H9 (cell line): ENCODE results near the gene SLC9A9. TPM values are rescaled to one million over a fixed set of nuclear protein-coding genes. Genes with fewer than 3 reads are reported as not detected.

Experiments
- DNase-seq: peaks from one replicate; pipeline ENCODE4 v3.0.0-alpha.2; 2017
- H2AFZ ChIP-seq: one replicate; pipeline ENCODE4 v1.6.1; 2013; ENCODE audit warnings: mild to moderate bottlenecking, low read length, control low read depth, moderate library complexity
- H2AK5ac ChIP-seq: 2 replicates; pipeline ENCODE4 v1.6.1; 2013; ENCODE audit warnings: low read length, control low read depth, mixed read lengths; ENCODE audit not compliant: insufficient read length
- H2BK120ac ChIP-seq: one replicate; pipeline ENCODE4 v1.6.1; 2013; ENCODE audit warnings: low read depth, mild to moderate bottlenecking, low read length, control low read depth, inconsistent platforms; ENCODE audit not compliant: poor library complexity, severe bottlenecking
- H2BK12ac ChIP-seq: 2 replicates; pipeline ENCODE4 v1.6.1; 2013; ENCODE audit warnings: low read length, control low read depth, mixed read lengths, low read depth; ENCODE audit not compliant: insufficient read length
- H2BK15ac ChIP-seq: 2 replicates; pipeline ENCODE4 v1.6.1; 2013; ENCODE audit warnings: low read depth, low read length, control low read depth
- H2BK20ac ChIP-seq: one replicate; pipeline ENCODE4 v1.6.1; 2013; ENCODE audit warnings: low read depth, mild to moderate bottlenecking, low read length, control low read depth, inconsistent platforms; ENCODE audit not compliant: poor library complexity, severe bottlenecking
- H2BK5ac ChIP-seq: 2 replicates; pipeline ENCODE4 v1.6.1; 2013; ENCODE audit warnings: low read length, control low read depth, mixed read lengths; ENCODE audit not compliant: insufficient read length
- H3K14ac ChIP-seq: 2 replicates; pipeline ENCODE4 v1.6.1; 2013; ENCODE audit warnings: low read length, control low read depth; ENCODE audit not compliant: insufficient read depth
- H3K18ac ChIP-seq: 2 replicates; pipeline ENCODE4 v1.6.1; 2013; ENCODE audit warnings: low read depth, mild to moderate bottlenecking, mixed read lengths, low read length, control low read depth; ENCODE audit not compliant: insufficient read length
- H3K23ac ChIP-seq: 2 replicates; pipeline ENCODE4 v1.6.1; 2013; ENCODE audit warnings: low read length, control low read depth, mixed read lengths, low read depth; ENCODE audit not compliant: insufficient read length
- H3K23me2 ChIP-seq: 2 replicates; pipeline ENCODE4 v1.6.1; 2013; ENCODE audit warnings: low read depth, mild to moderate bottlenecking, mixed read lengths, low read length, control low read depth; ENCODE audit not compliant: insufficient read length, poor library complexity, severe bottlenecking
- H3K27ac ChIP-seq: 2 replicates; pipeline ENCODE4 v1.5.1; 2013; ENCODE audit warnings: low read length, control low read depth, mixed read lengths, low read depth; ENCODE audit not compliant: insufficient read length
- H3K27me3 ChIP-seq: 2 replicates; pipeline ENCODE4 v1.6.1; 2013; ENCODE audit warnings: low read length, control low read depth, inconsistent platforms; ENCODE audit not compliant: insufficient read depth
- H3K4ac ChIP-seq: 2 replicates; pipeline ENCODE4 v1.6.1; 2013; ENCODE audit warnings: low read depth, mild to moderate bottlenecking, control low read depth, inconsistent platforms, low read length, moderate library complexity
- H3K4me1 ChIP-seq: 2 replicates; pipeline ENCODE4 v1.6.1; 2013; ENCODE audit warnings: low read length, control low read depth, inconsistent platforms; ENCODE audit not compliant: insufficient read depth
- H3K4me2 ChIP-seq: 2 replicates; pipeline ENCODE4 v1.6.1; 2013; ENCODE audit warnings: low read length, control low read depth, mixed read lengths; ENCODE audit not compliant: insufficient read length, insufficient read depth
- H3K56ac ChIP-seq: 2 replicates; pipeline ENCODE4 v1.6.1; 2013; ENCODE audit warnings: low read depth, mild to moderate bottlenecking, mixed read lengths, low read length, control low read depth; ENCODE audit not compliant: insufficient read length
- H3K79me1 ChIP-seq: 2 replicates; pipeline ENCODE4 v1.6.1; 2013; ENCODE audit warnings: low read depth, mild to moderate bottlenecking, moderate library complexity, low read length, control low read depth, inconsistent platforms; ENCODE audit not compliant: insufficient read depth, poor library complexity, severe bottlenecking
- H3K79me2 ChIP-seq: 2 replicates; pipeline ENCODE4 v1.6.1; 2013; ENCODE audit warnings: low read length, control low read depth, inconsistent platforms; ENCODE audit not compliant: insufficient read depth
- H3K9ac ChIP-seq: 2 replicates; pipeline ENCODE4 v1.6.1; 2013; ENCODE audit warnings: low read length, control low read depth, mixed read lengths; ENCODE audit not compliant: insufficient read length; ENCODE audit errors: extremely low read depth
- H3K9me3 ChIP-seq: one replicate; pipeline ENCODE4 v1.6.1; 2013; ENCODE audit warnings: low read depth, low read length, inconsistent platforms; ENCODE audit not compliant: control insufficient read depth
- H3T11ph ChIP-seq: one replicate; pipeline ENCODE4 v1.6.1; 2013; ENCODE audit warnings: mild to moderate bottlenecking, low read length, control low read depth, inconsistent platforms
- H4K20me1 ChIP-seq: one replicate; pipeline ENCODE4 v1.6.1; 2013; ENCODE audit not compliant: control insufficient read depth, insufficient read length, insufficient read depth
- H4K5ac ChIP-seq: 2 replicates; pipeline ENCODE4 v1.6.1; 2013; ENCODE audit warnings: low read depth, mild to moderate bottlenecking, mixed read lengths, low read length, control low read depth; ENCODE audit not compliant: insufficient read length
- H4K8ac ChIP-seq: replicated peaks from 2 replicates; pipeline ENCODE4 v1.6.1; 2013; ENCODE audit warnings: low read length, control low read depth, mixed read lengths, low read depth; ENCODE audit not compliant: insufficient read length
- H4K91ac ChIP-seq: 2 replicates; pipeline ENCODE4 v1.6.1; 2013; ENCODE audit warnings: low read depth, mild to moderate bottlenecking, moderate library complexity, mixed read lengths, low read length, control low read depth; ENCODE audit not compliant: insufficient read length
- H3K27ac Mint-ChIP-seq, 3 experiments: 2 replicates in 2 of 3; 3 replicates in 1 of 3; pipeline ENCODE4 v1.8.0; 2020 to 2021; ENCODE audit warnings: mixed read lengths in 3 of 3, mild to moderate bottlenecking in 1 of 3, moderate library complexity in 1 of 3
- H3K27me3 Mint-ChIP-seq: 2 replicates; pipeline ENCODE4 v1.8.0; 2021; ENCODE audit warnings: low read depth, mild to moderate bottlenecking, moderate library complexity, mixed read lengths
- H3K36me3 Mint-ChIP-seq, 3 experiments: 2 replicates in 2 of 3; 3 replicates in 1 of 3; pipeline ENCODE4 v1.8.0; 2020 to 2021; ENCODE audit warnings: low read depth in 3 of 3, mixed read lengths in 3 of 3; ENCODE audit not compliant: insufficient read depth in 1 of 3
- H3K4me1 Mint-ChIP-seq, 2 experiments: 2 replicates each; pipeline ENCODE4 v1.8.0; 2020; ENCODE audit warnings: mixed read lengths in 2 of 2
- H3K4me3 Mint-ChIP-seq, 2 experiments: 2 replicates in 1 of 2; 3 replicates in 1 of 2; pipeline ENCODE4 v1.8.0; 2020 to 2021; ENCODE audit warnings: mild to moderate bottlenecking in 2 of 2, mixed read lengths in 2 of 2, moderate library complexity in 1 of 2
- H3K9me3 Mint-ChIP-seq, 2 experiments: 2 replicates in 1 of 2; 3 replicates in 1 of 2; pipeline ENCODE4 v1.8.0; 2020; ENCODE audit warnings: mild to moderate bottlenecking in 2 of 2, mixed read lengths in 2 of 2, moderate library complexity in 1 of 2
- WGBS: extraction: QIAGEN DNeasy Blood & Tissue Kit; methylation state at CpG from one replicate; pipeline ENCODE4 v1.1.7; 2013; ENCODE audit warnings: missing lambda C conversion rate, low lambda C conversion rate, mixed read lengths; ENCODE audit not compliant: insufficient read length; ENCODE audit errors: extremely low coverage; 5-methylcytosine and 5-hydroxymethylcytosine counted together
- total RNA-seq: library from RNA; stranded (reverse); gene quantifications from 2 replicates; pipeline ENCODE4 v1.2.1, GENCODE V29; 2021
- TF ChIP-seq, protein P1 (sequence below): fragments of 200-600 bp; sonication (generic); conservative IDR thresholded peaks from 3 replicates; pipeline ENCODE4 v1.8.0; 2021; ENCODE audit warnings: antibody characterized with exemption, mild to moderate bottlenecking

Gene SLC9A9
- total RNA-seq, 1 experiment from 2014 or later, result 0.35 TPM

DNA sequence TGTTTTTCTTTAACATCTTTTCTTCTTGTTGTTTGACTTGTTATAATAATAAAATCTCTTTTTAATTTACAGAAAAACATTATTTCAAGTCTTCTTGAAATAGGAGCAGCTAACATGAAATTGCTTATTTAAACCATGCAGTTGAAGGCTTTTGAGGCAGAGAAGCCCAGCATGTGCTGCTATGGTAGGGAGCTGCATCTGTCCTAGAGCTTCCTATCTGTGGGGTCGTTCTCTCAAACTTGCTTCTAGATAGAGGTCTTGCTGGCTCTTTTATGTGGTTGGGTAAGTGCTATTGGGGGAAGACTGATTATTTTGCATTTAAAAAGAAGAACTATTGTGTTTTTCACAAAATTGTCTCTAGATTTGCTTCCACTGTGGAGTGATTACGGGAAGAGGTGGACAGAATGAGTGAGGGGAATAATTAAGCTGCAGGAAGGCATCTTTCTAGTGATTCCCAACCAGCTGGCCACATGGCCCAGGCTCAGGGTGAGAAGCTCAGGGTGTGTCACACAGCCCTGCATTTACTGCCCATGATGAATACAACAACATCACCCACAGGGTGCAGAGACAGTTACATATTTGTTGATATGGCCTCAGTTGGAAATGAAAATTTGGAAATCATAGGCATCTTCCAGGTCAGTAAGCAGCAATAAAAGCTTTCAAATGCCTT is 630.0 kb downstream of the SLC9A9 start:
- Histone ChIP-seq H3K56ac (no peak overlapping the region), H2BK20ac (no peak overlapping the region), H4K91ac (no peak overlapping the region), H4K5ac (no peak overlapping the region), H3K79me1 (no peaks in the 10 kb centered on the region), H3K9me3 (no peaks in the 10 kb centered on the region), H3T11ph (no peak overlapping the region), H2BK15ac (no peak overlapping the region), H3K23ac (no peak overlapping the region), H4K8ac (no peak overlapping the region), H2BK12ac (no peak overlapping the region), H2BK5ac (no peak overlapping the region), H3K27ac (no peak overlapping the region), H3K4me1 (peaks cover 3% of the 10 kb centered on the region; the same call in 1 of the 2 replicates), H3K23me2 (no peaks in the 10 kb centered on the region), H4K20me1 (no peaks in the 10 kb centered on the region), H3K14ac (no peak overlapping the region), H2AFZ (no peak overlapping the region), H2AK5ac (no peak overlapping the region), H3K4ac (no peak overlapping the region), H3K18ac (no peak overlapping the region), H3K9ac (no peak overlapping the region), H2BK120ac (no peak overlapping the region), H3K4me2 (no peak overlapping the region), H3K27me3 (no peaks in the 10 kb centered on the region), H3K79me2 (no peaks in the 10 kb centered on the region)
- Mint-ChIP-seq H3K4me3 (no peak overlapping the region), H3K4me1 (peaks cover 6 to 7% of the 10 kb centered on the region in 2 experiments), H3K36me3 (no peaks in the 10 kb centered on the region), H3K27ac (0 out of 7 replicates have a peak overlapping the region, but pooled peaks of 1 of the 3 experiments have one; percentile 4), H3K27me3 (no peaks in the 10 kb centered on the region), H3K9me3 (no peaks in the 10 kb centered on the region)
- no peak for DNase-seq
- no CpG with 5 or more reads among the region's 2 CpGs for WGBS
- TF ChIP-seq, protein P1, sequence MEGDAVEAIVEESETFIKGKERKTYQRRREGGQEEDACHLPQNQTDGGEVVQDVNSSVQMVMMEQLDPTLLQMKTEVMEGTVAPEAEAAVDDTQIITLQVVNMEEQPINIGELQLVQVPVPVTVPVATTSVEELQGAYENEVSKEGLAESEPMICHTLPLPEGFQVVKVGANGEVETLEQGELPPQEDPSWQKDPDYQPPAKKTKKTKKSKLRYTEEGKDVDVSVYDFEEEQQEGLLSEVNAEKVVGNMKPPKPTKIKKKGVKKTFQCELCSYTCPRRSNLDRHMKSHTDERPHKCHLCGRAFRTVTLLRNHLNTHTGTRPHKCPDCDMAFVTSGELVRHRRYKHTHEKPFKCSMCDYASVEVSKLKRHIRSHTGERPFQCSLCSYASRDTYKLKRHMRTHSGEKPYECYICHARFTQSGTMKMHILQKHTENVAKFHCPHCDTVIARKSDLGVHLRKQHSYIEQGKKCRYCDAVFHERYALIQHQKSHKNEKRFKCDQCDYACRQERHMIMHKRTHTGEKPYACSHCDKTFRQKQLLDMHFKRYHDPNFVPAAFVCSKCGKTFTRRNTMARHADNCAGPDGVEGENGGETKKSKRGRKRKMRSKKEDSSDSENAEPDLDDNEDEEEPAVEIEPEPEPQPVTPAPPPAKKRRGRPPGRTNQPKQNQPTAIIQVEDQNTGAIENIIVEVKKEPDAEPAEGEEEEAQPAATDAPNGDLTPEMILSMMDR, result no peak
